GM21360 (cell line): ENCODE measurements around the gene NR5A1.

ENCODE experiments used
- ATAC-seq: cut with Tn5 transposase; IDR thresholded peaks from one replicate; pipeline ENCODE4 v1.9.1; 2021; ENCODE audit warnings: mild to moderate bottlenecking, moderate library complexity; ENCODE audit not compliant: unreplicated experiment

The NR5A1 gene

GRCh38 chr9:124467410-124468060, 39.7 kb downstream of the NR5A1 start:
- ATAC-seq = no peak

GRCh38 chr9:124465736-124466135, 41.5 kb downstream of the NR5A1 start:
- no peak for ATAC-seq

- no peak for ATAC-seq
These were observed 44.5 kb downstream of the NR5A1 start for GRCh38 chr9:124462739-124463138.

GRCh38 chr9:124458441-124458840, 48.8 kb downstream of the NR5A1 start:
- ATAC-seq = no peak

GRCh38 chr9:124457887-124458431, 49.2 kb downstream of the NR5A1 start:
- no peak for ATAC-seq

GRCh38 chr9:124457079-124457886, 49.9 kb downstream of the NR5A1 start:
- ATAC-seq = no peak

- ATAC-seq = no peak
These were observed 50.7 kb downstream of the NR5A1 start for GRCh38 chr9:124456341-124457078.

GRCh38 chr9:124455820-124456219, 51.4 kb downstream of the NR5A1 start:
- no peak for ATAC-seq

GRCh38 chr9:124454791-124455443, 52.3 kb downstream of the NR5A1 start:
- ATAC-seq = no peak

GRCh38 chr9:124454296-124454695, 52.9 kb downstream of the NR5A1 start:
- no peak for ATAC-seq

GRCh38 chr9:124453586-124454191, 53.5 kb downstream of the NR5A1 start:
- ATAC-seq = no peak

- ATAC-seq = no peak
These were observed 54.2 kb downstream of the NR5A1 start for GRCh38 chr9:124452841-124453585.

GRCh38 chr9:124452326-124452725, 54.9 kb downstream of the NR5A1 start:
- ATAC-seq = no peak

GRCh38 chr9:124450931-124451661, 56.1 kb downstream of the NR5A1 start:
- ATAC-seq = no peak

- no peak for ATAC-seq
These were observed 56.8 kb downstream of the NR5A1 start, which contains the start of gene ADGRD2 for GRCh38 chr9:124450241-124450924. ADGRD2 (plus strand) TSS chr9:124450451; CDS start chr9:124451667, 1,216 bp downstream.

GRCh38 chr9:124449381-124450151, 57.6 kb downstream of the NR5A1 start:
- no peak for ATAC-seq

- ATAC-seq = no peak
These were observed 59.2 kb downstream of the NR5A1 start for GRCh38 chr9:124448019-124448418.

- ATAC-seq = no peak
These were observed 59.9 kb downstream of the NR5A1 start for GRCh38 chr9:124447297-124447661.
